NCI-H1417 treated with DMSO at 0.1 percent for 48 hours (cell line): ENCODE results near the gene UCKL1.
"Not testable (repeated sequence)": the region's sequence is repeated elsewhere in the genome, so short reads cannot be mapped to it uniquely, and the experiment has no call there.

Source experiments
- DNase-seq: peaks from one replicate; lab custom pipeline; 2025; lab: John Stamatoyannopoulos, UW

Gene UCKL1

GRCh38 chr20:63919130-63919529 lies 37.1 kb downstream of the UCKL1 start:
- no peak for DNase-seq

- DNase-seq: no peak
These were observed 38.4 kb downstream of the UCKL1 start for GRCh38 chr20:63917811-63918210.

DNA sequence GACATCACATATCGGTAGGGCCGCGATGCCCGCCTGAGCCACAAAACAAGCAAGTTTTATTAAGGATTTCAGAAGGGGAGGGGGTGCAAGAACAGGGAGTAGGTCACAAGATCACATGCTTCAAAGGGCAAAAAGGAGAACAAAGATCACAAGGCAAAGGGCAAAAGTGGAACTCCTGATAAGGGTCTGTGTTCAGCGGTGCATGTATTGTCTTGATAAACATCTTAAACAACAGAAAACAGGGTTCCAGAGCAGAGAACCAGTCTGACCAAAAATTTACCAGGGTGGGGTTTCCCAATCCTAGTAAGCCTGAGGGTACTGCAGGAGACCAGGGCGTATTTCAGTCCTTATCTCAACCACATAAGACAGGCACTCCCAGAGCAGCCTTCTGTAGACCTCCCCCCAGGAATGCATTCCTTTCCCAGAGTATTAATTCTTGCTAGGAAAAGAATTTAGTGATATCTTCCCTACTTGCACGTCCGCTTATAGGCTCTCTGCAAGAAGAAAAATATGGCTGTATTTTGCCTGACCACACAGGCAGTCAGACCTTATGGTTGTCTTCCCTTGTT lies 39.8 kb downstream of the UCKL1 start:
- DNase-seq: not testable (repeated sequence)

GRCh38 chr20:63915471-63915870 lies 40.7 kb downstream of the UCKL1 start:
- no peak for DNase-seq

GRCh38 chr20:63913768-63914167 lies 42.4 kb downstream of the UCKL1 start:
- no peak for DNase-seq

DNA sequence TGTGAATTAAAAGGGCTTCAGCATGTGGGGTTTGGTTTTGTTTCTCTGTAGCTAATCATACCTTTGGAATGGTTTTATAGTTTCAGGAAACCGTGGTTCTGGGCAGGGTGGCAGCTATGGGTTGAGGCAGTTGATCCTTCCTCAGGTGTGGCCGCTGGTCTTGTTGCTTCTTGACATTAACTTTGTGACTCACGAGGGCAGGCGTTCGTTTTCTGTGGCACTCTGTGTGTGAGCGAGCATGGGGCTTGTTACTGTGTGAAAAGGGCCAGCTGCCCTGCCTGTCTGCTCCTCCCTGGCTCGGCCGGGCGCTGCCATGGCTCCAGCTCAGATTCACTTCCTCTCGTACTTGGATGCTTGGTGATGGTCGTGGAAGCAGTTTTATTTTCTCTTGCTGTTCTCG lies 45.0 kb downstream of the UCKL1 start:
- DNase-seq: no peak

- DNase-seq: no peak
These were observed 48.1 kb downstream of the UCKL1 start for GRCh38 chr20:63908008-63908682.

DNA sequence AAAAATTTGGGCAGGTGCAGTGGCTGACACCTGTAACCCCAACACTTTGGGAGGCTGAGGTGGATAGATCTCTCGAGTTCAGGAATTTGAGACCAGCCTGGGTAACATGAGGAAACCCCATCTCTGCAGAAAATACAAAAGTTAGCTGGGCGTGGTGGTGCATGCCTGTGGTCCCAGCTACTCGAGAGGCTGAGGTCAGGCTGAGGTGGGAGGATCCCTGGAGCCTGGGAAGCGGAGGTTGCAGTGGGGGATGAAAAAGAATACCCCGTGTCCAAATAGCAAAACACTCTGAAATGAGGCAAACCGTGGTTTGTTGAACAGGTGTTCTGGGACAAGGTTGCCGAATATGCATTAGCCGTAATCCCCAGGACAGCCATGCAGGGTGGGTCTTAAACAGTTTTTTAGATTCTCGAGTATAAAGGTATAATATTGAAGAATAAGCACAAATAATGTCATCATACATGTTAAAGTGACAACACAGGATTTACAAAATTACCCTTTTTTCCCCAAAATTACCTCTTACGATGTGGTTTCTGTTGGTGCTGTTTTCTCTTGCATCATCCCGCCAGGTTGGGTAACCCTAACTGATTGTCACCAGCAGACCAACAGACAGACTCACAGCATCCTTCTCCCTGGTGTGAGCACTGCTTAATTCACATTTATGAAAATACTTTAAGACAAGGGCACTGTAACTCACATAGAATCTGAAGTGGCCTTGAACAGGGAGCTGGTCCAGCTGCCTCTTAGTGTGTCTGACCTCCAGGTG lies 52.2 kb downstream of the UCKL1 start:
- DNase-seq: no peak

GRCh38 chr20:63900413-63900812 lies 55.8 kb downstream of the UCKL1 start:
- DNase-seq: no peak

DNA sequence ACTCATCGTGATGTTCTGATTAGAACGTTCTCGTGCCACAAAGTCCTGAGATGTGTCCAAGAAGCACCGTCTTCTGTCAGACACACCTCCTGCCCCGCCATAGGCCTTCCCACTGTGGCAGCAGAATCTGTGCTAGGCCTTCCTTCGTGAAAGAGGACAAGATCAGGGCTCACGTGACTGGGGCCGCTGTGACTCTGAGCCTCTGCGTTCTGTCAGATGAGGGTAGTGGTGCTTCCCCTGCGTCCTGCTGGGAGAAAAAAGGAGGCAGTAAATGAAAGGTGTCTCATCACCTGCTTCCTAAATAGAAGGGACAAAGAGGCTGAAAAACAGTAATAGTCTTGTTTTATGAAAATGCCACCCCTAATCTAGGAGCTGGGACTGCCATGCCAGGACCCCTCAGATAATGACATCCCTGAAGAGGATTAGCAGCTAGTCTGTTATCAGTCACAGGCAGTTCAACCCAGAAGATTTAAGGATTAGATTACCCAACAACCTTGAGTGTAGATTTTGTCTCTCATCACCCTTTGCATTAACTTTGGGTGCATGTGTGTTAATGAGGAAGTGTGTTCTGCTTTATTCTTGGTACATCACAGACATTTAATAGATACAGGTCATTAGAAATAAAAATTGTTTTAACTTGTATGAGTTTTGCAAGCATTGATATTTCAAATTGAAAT lies 57.2 kb downstream of the UCKL1 start:
- no peak for DNase-seq

GRCh38 chr20:63897978-63898561 lies 58.1 kb downstream of the UCKL1 start:
- DNase-seq: no peak

DNA sequence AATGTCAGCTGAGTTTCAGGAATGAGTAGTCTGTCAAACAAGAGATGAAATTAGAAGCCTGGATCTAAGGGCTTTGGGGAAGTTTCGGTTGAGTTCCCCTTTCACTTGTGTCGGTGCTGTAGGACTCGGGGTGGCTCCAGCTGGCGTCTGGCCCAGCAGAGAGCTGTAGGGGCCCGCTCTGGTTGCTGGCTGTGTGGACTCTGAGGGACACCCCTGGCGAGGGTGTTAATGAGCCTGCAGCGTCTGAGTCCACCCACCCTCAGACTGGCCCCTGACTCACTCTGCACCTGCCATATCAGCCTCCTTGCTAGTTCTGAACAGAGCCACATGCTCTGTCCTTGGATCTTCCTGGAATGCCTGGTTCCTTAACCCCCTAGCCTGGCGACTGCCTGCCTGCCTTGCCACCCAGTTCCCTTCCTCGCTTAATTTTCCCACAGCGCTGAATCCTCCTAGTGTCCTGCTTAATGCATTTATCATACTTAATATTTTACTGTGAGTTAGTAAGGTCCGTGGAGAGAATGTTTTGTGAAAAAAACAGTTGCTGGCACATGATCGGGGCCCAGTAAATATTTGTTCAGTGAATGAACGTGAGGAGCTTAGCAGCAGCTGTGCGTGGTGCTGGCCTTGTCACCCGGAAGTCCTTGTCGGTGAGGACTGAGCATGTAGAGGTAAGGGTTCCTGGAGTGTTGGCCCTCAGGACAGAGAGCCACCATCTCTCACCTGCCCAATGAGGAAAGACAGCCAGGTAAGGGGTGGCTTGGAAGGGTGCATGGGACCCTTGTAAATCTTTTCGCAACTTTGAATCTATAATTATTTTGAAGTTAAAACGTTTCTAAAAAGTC lies 59.7 kb downstream of the UCKL1 start:
- DNase-seq: no peak

DNA sequence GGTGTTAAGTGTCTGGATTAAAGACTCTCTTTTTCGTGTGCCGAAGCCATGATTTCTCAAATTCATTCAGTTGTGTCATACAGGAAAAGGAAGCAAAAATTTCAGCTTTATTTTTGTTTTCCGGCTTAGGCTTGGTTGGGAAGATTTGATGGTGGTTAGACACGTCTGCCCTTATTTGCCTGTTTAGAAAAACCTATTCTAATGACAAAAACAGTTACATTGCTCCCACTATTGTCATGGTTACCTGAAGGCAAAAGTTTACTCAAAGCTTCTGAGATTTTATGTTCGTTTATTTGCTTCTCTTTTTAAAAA lies 60.3 kb downstream of the UCKL1 start:
- no peak for DNase-seq

DNA sequence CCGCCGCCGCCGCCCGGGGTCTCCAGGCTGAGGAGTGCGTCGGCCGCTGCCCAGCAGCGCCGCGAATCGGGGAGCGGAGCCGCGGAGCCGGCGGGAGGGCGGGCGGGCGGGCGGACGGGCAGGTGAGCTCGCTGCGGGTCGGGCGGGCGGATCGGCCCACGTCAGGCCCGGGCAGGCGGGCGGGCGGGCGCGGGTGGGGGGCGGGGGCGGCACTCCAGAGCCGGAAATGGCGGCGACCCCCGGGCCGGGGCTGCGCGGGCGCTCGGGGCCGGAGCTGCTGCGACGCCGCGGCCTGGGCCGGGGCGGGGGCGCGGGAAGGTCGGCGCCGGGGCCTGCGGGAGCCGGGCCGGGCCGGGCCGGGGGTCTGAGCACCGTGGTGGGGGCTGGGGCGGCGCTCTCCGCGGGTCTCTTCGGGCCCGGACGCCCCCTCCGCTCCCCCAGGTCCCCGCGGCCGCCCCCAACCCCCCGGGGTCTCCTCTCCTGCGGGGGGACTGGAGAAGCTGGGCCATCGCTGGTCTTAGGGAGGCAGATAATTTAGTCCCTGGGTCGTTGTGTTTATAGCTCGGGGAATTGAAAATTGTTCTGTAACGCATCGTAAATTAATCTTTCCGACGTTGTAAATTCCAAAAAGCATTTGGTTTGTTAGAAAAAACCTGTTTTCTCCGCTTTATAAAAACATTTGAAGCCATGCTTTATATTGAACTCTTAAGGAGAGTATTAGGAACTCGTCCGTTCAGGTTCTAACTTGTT lies 60.8 kb downstream of the UCKL1 start:
- DNase-seq: no peak

DNA sequence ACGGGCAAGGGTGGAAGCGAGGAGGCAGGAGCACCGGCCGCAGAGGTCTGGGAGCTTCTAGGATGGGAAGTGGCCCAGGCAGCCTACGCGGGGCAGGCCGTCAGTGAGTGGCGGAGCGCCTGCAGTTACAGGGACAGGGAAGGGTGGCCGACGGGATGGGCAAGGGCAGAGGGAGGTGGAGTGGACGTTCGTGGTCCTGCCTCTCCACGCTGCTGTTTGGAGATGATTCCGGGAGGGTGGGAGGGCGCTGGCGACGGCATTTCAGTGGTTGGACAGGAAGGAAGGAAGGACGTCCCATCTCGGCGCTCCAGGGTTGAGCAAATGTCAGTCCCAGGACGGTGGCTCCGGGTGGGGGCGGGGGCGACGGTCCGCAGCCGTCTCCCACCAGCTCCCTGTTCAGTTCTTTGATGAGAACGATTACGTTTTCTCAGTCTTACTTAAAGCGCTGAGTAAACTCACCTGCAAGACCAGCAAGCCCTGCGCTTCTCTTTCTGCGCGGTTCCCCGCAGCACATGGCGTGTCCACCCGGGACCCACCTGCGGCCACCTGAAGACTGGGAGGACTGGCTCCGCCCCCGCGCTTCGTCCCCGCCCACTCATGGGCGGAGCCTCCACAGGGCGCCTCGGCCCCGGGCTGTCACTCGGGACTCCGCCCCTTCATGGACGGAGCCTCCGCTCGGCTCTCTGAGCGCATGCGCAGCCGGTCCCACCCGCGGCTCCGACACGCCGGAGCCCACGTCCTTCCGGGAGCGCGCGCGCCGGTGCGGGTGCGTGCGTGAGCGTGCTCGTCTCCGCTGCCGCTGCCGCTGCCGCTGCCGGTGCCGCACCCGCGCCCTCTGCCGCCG lies 61.6 kb downstream of the UCKL1 start, which contains the start of gene DNAJC5:
TSS of gene DNAJC5 (plus strand) at position 769 of the 844 bp plus-strand sequence. CDS start 33,220 bp downstream, outside the sequence.
- DNase-seq: peak; percentile 70

DNA sequence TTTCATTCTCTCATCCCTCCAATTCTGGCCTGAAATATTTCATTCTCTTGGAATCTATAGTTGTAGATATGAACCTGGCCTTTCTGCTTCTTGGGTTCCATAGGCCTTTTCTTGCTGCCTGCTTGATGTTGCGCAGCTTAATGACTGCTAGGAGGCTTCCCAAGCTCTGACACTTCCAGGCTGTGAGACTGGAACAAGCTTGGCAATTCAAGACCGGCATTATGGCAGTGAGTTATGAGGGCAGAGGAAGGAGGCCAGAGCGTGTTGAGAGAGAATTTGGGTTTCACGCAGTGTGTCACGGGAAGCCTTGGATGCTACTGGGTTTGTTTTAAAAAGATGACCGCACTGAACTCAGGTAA lies 62.2 kb downstream of the UCKL1 start:
- no peak for DNase-seq

GRCh38 chr20:63892402-63892801 lies 63.8 kb downstream of the UCKL1 start:
- no peak for DNase-seq

DNA sequence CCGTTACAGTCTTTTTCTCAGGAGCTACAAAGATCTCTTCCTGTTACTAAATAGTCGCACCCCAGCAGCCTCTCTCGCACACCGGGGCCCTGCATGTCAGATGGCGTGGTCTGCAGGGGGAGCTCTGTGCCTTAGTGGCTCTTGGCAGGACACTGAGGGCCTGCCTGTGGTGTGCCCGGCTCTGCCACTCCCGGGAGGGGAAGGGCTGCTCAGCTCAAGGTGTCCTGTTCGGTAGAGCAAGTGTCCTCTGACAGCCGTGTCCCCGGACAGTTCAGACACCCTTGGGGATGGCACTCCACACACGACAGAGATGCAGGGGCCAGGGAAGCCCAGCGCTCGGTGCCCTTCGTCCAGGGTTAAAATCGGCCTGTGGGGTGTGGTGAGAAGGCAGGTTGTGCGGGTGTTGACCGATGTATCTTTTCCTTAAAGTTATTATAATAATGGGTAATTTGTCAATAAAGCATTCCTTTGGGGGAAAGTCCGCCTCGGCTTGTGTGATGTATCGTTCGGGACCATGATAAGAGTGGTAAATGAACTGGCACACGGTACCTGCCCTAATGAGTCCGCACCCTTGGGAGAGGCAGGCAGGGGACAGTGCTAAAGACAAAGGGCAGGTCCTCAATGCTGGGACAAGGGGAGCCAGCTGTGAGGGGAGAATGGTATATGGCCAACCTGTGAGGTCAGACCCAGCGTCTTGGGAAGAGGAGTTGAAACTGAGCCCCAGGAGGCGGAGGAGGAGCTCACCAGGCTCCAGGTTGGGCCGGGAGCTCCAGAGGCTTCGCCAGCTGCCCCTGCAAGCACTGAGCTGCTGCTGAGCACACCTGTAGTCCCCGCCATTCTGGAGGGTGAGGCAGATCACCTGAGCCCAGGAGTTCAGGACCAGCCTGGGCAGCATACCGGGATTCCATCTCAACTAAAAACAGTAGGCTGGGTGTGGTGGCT lies 64.9 kb downstream of the UCKL1 start:
- no peak for DNase-seq

DNA sequence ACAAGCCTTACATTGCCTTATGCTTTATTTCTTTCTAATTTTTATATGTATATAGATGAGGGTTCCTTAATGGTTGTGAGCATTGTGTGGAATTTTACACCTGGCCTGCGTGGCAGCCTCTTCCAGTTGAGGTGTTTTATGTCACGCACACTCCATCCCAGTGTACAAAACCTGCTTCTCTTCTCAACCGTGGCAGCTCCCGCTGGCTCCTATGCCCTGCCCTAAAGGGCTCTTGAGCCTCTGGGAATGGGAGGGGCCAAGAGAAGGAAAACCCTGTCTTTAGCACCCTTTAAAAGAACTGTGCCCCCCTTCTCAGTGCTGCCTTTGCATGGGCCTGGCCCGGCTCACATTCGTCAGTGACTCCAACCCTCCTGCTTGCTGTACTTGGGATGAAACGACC lies 65.6 kb downstream of the UCKL1 start:
- DNase-seq: no peak
